ENCODE data around the gene PTP4A2.
"Not testable (repeated sequence)": the region's sequence is repeated elsewhere in the genome, so short reads cannot be mapped to it uniquely, and the experiment has no call there.

PTP4A2 gene

DNA sequence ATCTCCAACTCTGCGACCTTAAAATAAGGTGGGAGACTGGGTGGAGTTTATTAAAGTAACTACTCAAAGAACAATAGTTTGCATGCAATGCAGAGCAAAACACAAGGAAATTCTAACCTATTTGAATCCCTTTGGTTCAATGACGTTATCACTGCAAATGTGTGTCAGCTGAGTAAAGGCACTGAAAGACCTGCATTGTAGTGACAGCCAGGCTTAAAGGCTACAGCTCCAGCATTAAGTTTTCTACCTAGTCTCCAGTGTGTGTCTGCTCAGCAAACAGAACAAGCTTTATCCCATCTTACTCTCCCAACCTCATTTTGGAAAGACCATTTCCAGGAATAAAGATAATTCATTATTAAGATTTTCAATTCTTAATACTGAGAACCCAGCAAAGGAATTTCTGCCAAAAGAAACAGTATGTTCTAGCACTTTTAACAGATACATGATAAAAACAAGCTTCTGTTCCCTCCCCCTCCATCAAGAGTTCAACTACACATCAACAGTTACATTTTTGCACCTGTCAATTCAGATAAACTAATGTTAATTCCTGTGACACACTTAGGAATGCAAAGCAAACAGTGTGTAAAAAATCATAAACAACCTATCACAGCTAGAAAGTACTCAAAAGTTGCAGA lies 14.2 kb downstream of the PTP4A2 start:
- DNase-seq: no peak

DNA sequence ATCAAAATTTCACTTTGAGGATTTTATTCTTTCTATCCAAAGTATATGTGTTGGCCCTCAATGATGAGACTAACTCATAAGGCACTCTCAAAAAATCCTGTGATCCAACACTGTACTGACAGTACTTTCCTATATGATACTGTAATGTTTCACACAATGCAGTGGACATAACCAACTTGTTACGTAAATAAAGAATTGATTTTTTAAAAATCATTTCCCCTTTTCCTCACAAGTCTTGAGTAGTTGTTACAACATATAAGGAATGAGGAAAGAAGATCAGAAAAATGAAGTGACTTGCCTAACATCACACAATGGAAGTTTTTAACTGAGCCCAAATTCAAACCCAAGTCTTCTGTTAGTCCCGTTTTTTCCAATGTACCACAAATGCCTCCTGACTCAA lies 17.2 kb downstream of the PTP4A2 start:
- DNase-seq: peak; percentile 64 to 95 (median 94)

DNA sequence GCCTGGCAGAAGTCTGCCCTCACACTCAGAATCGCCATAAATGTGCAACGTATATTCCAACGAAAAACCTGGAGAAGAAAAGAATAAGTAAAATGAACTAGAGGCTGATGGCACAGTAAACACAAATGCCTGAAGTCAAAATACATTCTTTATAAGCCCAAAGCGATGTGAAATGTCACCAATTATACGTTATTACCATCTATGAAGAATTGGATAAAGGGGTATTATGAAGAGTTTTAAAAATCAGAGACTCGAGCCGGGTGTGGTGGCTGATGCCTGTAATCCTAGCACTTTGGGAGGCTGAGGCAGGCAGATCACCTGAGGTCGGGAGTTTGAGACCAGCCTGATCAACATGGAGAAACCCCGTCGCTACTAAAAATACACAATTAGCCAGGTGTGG lies 18.6 kb downstream of the PTP4A2 start:
- no peak for DNase-seq

DNA sequence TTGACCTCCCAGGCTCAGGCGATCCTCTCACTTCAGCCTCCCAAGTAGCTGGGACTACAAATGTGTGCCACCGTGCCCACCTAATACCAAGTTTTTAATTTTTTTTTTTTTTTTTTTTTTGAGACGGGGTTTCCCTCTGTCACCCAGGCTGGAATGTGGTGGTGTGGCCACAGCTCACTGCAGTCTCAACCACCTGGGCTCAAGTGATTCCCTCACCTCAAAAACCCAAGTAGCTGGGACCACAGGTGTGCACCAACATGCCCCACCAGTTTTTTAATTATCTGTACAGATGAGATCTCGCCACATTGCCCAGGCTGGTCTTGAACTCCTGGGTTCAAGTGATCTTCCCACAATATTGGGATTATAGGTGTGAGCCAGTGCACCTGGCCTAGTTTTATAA lies 22.7 kb downstream of the PTP4A2 start:
- DNase-seq: no peak

DNA sequence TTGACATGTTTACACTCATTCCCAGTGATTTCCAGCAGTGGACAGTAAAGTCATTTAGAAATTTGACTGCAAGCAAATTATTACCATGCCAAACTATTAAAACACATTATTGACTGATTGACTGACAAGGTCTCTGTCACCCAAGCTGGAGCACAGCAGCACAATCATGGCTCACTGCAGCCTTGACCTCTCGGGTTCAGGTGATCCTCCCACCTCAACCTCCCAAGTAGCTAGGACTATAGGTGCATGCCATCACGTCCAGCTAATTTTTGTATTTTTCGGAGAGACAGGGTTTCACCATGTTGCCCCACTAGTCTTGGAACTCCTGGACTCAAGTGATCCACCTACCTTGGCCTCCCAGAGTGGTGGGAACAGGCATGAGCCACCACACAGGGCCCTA lies 24.2 kb downstream of the PTP4A2 start:
- DNase-seq: no peak

DNA sequence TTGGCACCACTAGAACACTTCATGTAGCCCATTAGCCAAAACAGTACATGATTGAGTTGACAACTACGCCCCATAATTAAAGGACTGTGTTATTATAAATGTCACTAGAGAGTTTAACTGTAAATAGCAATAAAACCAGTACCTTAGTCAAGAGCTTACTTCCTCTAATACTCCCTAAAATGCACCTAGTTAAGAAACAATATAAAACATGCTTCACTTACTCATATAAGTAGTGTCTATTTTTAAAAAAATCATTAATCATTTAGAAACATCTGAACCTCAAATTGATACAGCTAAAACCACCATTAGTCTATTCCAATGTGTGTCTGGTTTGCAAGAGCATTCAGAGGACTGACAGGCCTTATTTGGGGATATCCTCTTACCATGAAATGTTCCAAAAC lies 25.3 kb downstream of the PTP4A2 start:
- DNase-seq: peak in 1 of 3 donors; percentile 34

DNA sequence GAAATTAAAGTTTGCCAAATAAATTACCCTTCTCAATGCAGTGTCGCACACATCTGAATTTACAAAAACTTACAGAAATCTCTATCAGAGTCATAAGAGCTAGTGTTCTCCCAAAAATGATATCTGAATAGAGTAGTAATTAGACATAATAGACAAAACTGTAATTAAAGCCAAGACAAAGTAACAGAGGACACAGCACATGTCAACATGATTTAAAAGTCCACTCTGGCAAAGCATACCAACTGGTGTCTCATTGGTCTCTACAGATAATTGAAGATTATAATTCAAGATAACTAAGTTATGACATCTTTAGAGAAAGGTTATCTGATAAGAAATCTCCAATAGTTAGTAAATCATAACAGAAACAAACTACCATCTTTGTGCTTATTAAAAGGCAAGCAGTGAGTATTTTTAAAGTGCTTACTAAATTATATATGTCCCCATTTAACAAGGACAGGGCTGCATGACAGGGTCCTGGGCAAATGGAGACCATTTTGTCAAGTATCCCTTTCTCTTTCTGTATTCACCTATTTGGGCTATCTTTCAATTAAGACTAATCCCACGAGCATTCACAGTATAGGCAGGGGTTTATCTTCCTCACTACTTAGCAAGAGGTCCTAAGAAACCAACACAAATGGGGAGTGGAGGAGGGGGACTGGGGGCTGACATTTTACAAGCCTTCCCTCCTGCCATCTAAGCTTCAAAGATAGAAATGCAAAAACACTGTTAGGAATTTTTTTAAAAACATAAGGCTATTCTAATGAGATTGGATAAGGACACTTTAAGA lies 26.0 kb downstream of the PTP4A2 start:
- no peak for DNase-seq

DNA sequence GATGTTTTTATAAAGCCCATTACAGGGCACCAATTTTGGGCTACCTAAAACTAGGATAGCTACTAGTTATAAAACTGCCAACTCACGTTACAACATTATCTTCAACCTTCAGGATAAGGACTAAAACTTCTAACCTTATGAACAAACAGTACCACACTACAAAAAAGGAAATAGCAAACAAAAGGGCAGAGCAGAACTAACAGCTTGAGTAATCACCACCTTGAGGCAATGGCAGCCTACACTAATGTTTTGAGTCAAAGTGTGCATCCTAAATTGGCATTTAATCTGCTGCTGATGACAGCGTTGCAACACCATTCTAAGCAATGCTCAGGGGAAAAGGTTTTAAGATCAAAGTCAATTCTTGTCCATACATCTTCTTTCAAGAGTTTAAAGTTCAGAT lies 27.2 kb downstream of the PTP4A2 start:
- DNase-seq: peak; percentile 45 to 62 (median 62)

DNA sequence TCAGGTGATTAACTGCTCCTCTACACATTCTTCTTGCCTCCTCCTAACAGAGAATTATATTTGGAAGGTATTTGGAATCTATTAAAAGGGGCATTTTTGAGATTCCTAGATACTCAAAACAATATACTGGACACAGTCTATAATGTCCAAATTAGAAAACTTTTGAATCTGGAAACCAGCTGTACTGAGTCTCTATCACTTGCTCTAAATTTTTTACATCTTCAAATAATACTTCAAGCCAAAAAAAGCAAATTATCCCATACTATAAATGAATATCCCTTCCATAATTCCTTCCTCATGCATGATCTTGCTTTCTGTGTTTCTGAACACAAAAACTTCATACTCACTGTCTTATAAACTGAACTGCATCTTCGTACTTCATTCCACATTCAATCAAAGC lies 28.5 kb downstream of the PTP4A2 start:
- DNase-seq: no peak

DNA sequence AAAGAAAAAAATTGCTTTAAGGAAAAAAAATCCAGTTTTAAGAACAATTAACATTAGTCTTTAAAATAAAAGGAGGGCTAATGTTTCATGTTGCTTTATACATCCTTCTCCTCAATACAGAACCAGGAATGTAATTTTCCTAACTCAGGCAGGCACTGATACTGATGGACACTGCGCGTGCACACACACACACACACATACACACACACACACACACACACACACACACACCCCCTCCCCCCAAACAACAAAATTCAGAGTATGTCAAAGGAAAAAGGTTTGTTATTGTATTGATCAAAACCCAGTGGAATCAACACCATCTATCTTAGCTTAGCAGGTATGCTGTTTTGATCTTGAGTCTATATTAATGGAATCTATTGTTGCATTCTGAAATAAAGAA lies 31.6 kb downstream of the PTP4A2 start:
- no peak for DNase-seq

DNA sequence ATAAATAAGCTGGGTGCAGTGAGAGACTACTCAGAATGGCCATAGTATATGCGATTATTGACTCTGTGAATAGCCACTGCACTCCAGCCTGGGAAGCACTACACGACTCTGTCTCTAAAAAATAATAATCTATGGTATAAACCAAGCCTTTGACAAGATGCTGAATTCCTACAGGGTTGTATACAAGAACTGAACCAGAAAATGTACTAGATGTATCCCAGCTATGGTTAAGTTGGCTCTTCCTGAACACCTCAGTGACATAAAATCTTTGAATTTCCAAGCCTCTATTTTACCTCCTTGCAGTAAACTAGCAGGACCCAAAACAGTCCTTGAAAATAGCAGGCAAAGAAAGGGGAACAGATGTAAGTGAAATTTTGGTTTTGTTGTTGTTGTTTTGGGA lies 32.5 kb downstream of the PTP4A2 start:
- DNase-seq: no peak

DNA sequence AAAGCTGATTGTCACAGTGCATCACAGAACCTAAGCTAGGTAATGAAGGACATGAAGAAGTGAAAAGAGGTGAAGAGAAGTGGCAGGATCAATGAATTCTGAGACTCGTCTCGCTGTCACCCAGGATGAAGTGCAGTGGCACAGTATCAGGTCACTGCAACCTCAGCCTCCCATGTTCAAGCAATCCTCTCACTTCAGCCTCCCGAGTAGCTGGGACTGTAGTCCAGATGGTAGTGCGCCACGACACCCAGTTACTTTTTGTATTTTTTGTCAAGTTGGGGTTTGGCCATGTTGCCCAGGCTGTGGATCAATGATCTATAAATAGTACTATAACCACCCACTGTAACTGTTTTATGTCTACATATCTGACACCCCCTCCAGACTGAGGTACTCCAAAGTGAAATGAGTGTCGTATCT lies 33.1 kb downstream of the PTP4A2 start:
- no peak for DNase-seq

DNA sequence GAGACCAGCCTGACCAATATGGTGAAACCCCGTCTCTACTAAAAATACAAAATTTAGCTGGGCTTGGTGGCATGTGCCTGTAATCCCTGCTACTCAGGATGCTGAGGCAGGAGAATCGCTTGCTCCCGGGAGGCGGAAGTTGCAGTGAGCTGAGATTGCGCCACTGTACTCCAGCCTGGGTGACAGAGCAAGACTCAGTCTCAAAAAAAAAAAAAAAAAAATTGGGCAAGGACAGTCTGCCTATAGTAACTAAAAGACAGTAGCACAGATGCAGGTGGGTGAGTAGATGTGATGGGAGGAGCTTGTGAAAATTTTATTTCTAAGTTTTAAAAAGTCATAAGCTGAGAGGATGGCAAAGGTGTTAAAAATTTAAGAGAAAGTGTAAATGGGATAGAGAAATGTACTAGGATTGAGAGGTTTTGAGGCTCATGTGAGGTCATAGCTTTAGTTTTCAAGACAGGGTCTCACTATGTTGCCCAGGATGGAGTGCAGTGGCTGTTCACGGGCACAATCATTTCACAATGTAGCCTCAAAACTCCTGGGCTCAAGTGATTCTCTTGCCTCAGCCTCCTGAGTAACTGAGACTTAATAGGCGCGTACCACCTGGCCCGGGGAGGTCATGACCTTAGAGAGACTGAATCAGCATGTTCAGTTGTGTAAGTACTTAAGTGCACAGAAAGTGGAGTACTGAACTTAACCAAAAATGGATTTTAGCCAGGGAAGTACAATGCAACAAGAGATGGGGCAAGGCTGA lies 33.7 kb downstream of the PTP4A2 start:
- DNase-seq: peak; percentile 62 to 67 (median 65)

DNA sequence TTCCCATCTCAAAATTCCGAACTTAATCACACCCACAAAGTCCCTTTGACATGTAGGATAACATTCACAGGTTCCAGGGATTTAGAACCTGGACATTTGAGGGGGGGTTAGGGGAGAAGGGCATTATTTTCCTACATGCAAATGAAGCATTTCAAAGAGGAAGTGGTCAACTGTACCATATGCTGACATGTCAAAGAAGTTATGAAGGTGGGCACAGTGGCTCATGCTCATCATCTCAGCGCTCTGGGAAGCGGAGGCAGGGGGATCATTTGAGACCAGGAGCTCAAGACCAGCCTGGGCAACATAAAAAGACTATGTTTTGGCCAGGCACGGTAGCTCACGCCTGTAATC lies 35.7 kb downstream of the PTP4A2 start:
- DNase-seq: peak in 1 of 3 donors; percentile 51

DNA sequence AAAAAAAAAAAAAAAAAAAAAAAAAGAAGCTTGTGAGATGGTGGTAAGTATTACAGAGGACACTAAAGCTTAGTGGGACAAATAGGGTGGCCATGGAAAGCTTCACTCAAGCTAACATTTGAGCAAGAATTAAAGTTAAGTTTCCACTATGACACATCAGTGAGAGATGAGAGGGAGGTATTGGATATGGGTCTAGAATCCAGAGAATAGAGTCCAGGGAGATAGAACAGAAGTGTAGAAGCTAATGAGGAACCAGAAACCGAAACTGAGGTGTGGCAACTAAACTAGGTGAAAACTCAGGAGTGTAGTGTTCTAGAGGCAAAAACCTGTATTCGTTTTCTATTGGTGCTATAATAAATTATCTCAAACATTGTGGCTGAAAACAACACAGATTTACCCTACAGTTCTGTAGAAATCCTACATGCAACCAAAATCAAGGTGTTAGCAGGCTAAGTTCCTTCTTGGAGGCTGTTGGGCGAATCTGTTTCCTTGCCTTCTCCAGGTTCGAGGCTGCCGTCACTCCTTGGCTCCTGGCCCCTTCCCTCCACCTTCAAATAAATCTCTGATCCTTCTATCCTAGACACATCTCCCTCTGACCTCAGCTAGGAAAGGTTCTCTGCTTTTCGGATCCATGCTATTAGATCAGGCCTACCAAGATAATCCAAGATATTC lies 36.2 kb downstream of the PTP4A2 start:
- DNase-seq: no peak

DNA sequence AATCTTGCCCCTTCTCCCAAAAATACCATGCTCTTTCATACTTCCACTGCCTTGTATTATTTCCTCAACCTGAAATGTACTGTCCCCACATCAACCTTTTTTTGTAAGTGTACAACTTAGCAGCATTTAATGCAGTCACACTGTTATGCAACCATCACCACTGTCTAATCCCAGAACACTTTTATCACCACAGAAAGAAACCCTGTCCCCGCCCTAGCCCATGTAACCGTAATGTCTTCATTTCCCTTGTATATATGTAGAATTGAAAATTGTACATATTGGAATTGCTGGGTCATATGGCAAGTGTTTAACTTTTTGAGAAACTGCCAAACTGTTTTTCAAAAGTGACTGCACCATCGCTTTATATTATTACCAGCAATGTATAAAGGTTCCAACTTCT lies 37.4 kb downstream of the PTP4A2 start:
- DNase-seq: no peak

DNA sequence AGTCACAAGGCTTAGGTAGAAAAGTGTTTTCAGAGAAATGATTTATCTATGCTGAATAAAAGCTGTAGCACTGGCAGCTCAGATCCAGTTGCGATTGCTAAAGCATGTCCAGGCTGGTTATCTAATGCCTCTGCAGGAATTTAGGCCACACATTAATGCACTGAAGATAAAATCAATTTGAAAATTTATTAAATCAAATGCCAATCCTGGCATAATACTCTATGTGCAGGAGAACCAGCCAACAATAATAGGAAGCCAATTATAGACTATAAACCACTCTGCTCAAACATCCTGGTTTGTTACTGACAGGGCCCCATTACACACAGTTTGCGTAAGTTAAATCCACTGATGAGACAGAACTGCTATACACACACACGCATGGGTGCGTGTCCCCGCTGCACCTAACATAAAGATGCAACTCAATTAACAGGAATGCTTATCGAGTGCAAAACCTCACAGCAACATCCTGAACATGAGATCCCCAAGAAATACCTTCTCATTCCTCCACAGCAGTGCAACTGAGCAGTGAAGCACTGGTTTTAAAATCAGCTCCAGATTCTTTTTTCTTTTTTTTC lies 40.6 kb downstream of the PTP4A2 start:
- no peak for DNase-seq

DNA sequence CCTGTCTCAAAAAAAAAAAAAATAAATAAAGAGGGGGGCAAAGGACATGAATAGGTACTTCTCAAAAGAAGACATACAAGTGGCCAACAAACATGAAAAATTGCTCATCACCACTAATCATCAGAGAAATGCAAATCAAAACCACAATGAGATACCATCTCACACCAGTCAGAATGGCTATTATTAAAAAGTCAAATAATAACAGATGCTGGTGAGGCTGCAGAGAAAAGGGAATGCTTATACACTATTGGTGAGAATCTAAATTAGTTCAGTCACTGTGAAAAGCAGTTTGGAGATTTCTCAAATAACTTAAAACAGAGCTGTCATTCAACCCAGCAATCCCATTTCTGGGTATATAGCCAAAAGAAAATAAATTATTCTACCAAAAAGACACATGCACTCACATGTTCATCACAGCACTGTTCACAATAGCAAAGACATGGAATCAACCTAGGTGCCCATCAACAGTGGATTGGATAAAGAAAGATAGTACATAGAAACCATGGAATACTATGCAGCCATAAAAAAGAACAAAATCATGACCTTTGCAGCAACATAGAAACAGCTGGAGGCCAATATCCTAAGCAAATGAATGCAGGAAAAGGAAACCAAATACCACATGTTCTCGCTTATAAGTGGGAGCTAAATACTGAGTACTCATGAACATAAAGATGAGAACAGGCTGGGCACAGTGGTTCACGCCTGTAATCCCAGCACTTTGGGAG lies 42.5 kb downstream of the PTP4A2 start:
- not testable (repeated sequence) for DNase-seq

DNA sequence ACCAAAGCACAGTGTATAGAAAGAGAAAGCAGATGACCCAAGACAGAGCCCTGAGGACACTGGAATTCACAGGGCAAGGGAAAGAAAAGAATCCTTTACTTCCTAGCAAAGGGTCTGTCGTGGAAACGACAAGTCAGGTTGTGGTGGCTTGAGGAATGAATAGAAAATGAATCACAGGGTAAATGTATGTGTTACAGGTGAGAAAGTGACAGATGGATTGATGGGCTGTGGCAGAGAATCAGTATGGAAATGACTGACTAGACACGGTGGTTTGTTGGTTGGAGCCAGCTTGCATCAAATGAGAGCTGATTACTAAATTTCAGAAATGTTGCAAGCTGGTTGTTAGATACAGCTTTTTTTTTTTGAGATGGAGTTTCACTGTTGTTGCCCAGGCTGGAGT lies 46.9 kb downstream of the PTP4A2 start:
- no peak for DNase-seq

DNA sequence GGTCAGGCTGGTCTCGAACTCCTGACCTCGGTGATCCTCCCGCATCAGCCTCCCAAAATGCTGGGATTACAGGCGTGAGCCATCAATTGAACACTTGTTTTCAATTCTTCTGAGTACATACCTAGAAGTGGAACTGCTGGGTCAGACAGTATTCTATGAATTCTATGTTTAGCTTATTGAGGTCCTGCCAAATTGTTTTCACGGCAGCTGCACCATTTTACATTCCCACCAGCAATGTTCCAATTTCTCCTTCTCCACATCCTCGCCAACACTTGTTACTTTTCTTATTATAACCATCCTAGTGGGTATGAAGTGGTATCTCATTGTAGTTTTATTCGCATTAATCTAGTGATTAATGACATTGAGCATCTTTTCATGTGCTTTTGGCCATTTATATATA lies 49.9 kb downstream of the PTP4A2 start:
- DNase-seq: no peak

DNA sequence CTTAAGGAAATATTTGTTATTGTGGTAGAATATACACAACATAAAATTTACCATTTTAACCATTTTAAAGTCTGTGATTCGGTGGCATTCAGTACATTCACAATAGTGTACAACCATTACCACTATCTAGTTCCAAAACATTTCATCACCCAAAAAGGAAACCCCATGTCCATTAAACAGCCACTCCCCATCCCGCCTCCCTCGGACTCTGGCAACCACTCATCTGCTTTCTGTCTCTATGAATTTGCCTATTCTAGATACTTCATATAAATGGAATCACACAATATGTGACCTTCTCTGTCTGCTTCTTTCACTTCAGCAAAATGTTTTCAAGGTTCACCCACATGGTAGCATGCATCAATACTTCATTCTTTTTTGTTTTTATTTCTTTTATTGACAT lies 51.3 kb downstream of the PTP4A2 start:
- DNase-seq: peak; percentile 74 to 78 (median 74)

DNA sequence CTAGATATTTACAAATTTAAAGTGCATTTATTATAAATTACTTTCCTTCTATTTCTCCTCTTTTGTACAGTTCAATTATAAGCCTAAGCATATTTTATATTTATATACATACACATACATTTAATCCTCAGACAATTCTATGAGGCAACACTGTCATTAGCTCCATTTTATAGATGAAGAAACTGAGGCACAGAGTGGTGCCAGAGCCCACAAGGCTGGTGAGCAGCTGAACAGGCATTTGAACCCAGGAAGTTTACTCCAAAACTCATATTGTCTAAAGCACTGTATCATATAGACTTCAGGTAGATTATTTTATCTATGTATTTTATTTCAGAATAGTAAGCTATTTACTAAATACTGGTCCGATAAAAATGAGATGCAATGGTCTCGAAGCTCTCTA lies 52.3 kb downstream of the PTP4A2 start:
- DNase-seq: no peak
